HepG2 (cell line): Measurements from ENCODE around the gene BATF3. TPM values are rescaled to one million over a fixed set of nuclear protein-coding genes. Genes with fewer than 3 reads are reported as not detected.

ENCODE experiments used
- ATAC-seq: fragments of 200-7000 bp; cut with Tn5 transposase; 3 replicates; pipeline ENCODE4 v1.9.1; 2020; ENCODE audit warnings: mild to moderate bottlenecking, moderate library complexity
- BruUV-seq: library from RNA; stranded (reverse); fragments of 400-500 nt; replicated peaks from 2 replicates; lab custom pipeline; 2021; lab: Mats Ljungman, UMichigan
- CTCF ChIA-PET: fragments of 300-600 bp; formaldehyde crosslinking; extraction: SDS; loops from one replicate; lab custom pipeline; 2021; ENCODE audit warnings: low total read pairs, inconsistent platforms, low intra/inter-chr PET ratio; lab: Yijun Ruan, JAX
- POLR2A ChIA-PET: fragments of 350-600 bp; sonication (Branson Sonifier 250); formaldehyde crosslinking; loops from one replicate; lab custom pipeline; 2020; ENCODE audit warnings: antibody characterized with exemption, inconsistent platforms; lab: Yijun Ruan, JAX
- DNase-seq: peaks from one replicate; pipeline ENCODE4 v3.0.0-alpha.2; 2015; ENCODE audit warnings: low spot score
- FAIRE-seq: peaks from 3 replicates; lab custom pipeline; 2011; peaks lifted over from hg19 to GRCh38; lab: Jason Lieb, UNC
- H2AFZ ChIP-seq: one replicate; pipeline ENCODE4 v1.6.1; 2011; ENCODE audit warnings: low read length, inconsistent platforms
- H3K27ac ChIP-seq: fragments of 300-600 bp; 3 replicates; pipeline ENCODE4 v1.8.0; 2011; ENCODE audit warnings: mixed run types, mild to moderate bottlenecking, mixed read lengths, low read length, inconsistent platforms; ENCODE audit not compliant: insufficient read depth; ENCODE audit errors: extremely low read length
- H3K27me3 ChIP-seq, 2 experiments: fragments of 200-600 bp in 1 of 2; 2 replicates in 1 of 2; 3 replicates in 1 of 2; pipeline versions ENCODE4 v1.6.0 to v1.8.0; 2011; ENCODE audit warnings: low read length in 2 of 2, mild to moderate bottlenecking in 2 of 2, moderate library complexity in 2 of 2, inconsistent platforms in 1 of 2; ENCODE audit not compliant: insufficient read depth in 2 of 2, control insufficient read depth in 1 of 2
- H3K36me3 ChIP-seq, 2 experiments: fragments of 200-600 bp in 1 of 2; replicated peaks in 1 of 2; 2 replicates in 1 of 2; 3 replicates in 1 of 2; pipeline versions ENCODE4 v1.5.1 to v1.8.0; 2011; ENCODE audit warnings: low read length in 2 of 2, inconsistent platforms in 1 of 2; ENCODE audit not compliant: insufficient read depth in 2 of 2, control insufficient read depth in 1 of 2
- H3K4me1 ChIP-seq: 2 replicates; pipeline ENCODE4 v1.5.1; 2012; ENCODE audit warnings: low read length, inconsistent platforms; ENCODE audit not compliant: insufficient read depth
- H3K4me2 ChIP-seq: 2 replicates; pipeline ENCODE4 v1.6.0; 2011; ENCODE audit warnings: low read depth, low read length, inconsistent platforms
- H3K4me3 ChIP-seq, 3 experiments: fragments of 200-600 bp in 1 of 3; sonication (generic), shearing (Covaris generic) in 1 of 3; replicated peaks in 1 of 3; 2 replicates each; pipeline ENCODE4 v1.5.1; 2011 to 2016; ENCODE audit warnings: low read length in 3 of 3, inconsistent platforms in 2 of 3, low read depth in 2 of 3, mild to moderate bottlenecking in 2 of 3, control low read depth in 1 of 3, mixed read lengths in 1 of 3; ENCODE audit not compliant: insufficient read depth in 1 of 3
- H3K79me2 ChIP-seq: one replicate; pipeline ENCODE4 v1.6.1; 2011; ENCODE audit warnings: low read length, inconsistent platforms; ENCODE audit not compliant: insufficient read depth
- H3K9ac ChIP-seq: 2 replicates; pipeline ENCODE4 v1.6.0; 2011; ENCODE audit warnings: mild to moderate bottlenecking, low read depth, low read length, inconsistent platforms; ENCODE audit not compliant: insufficient read depth
- H3K9me3 ChIP-seq: 2 replicates; pipeline ENCODE4 v1.5.1; 2012; ENCODE audit warnings: mild to moderate bottlenecking, low read length
- H4K20me1 ChIP-seq: 2 replicates; pipeline ENCODE4 v1.6.0; 2011; ENCODE audit warnings: inconsistent platforms, mild to moderate bottlenecking, low read length, moderate library complexity; ENCODE audit not compliant: insufficient read depth
- BHLHE40 ChIP-seq: IDR thresholded peaks from 2 replicates; pipeline ENCODE4 v1.6.1; 2011; ENCODE audit warnings: low read length, improper control_type of control experiment
- FOXK1 ChIP-seq: sonication (generic); formaldehyde crosslinking; IDR thresholded peaks from 2 replicates; pipeline ENCODE4 v1.4.0; 2020; ENCODE audit warnings: low read depth, missing genetic modification reagents, borderline replicate concordance
- GABPA ChIP-seq, 2 experiments: IDR thresholded peaks; 2 replicates each; pipeline ENCODE4 v1.6.1; 2011 to 2016; ENCODE audit warnings: low read depth in 2 of 2, low read length in 1 of 2, missing biosample characterization in 1 of 2, missing genetic modification characterization in 1 of 2
- GLMP ChIP-seq: sonication (generic); formaldehyde crosslinking; IDR thresholded peaks from 2 replicates; pipeline ENCODE4 v1.9.0; 2021; ENCODE audit warnings: missing genetic modification reagents, mild to moderate bottlenecking, borderline replicate concordance
- KLF13 ChIP-seq: sonication (generic); formaldehyde crosslinking; IDR thresholded peaks from 2 replicates; pipeline ENCODE4 v1.4.0; 2020; ENCODE audit warnings: mild to moderate bottlenecking, missing genetic modification reagents
- KLF15 ChIP-seq: sonication (generic); formaldehyde crosslinking; IDR thresholded peaks from 2 replicates; pipeline ENCODE4 v1.8.1; 2023; ENCODE audit warnings: borderline replicate concordance, mild to moderate bottlenecking, inconsistent platforms, missing genetic modification reagents, mixed read lengths
- SAP130 ChIP-seq: IDR thresholded peaks from 2 replicates; pipeline ENCODE4 v1.6.1; 2016; ENCODE audit warnings: low read depth
- ZNF138 ChIP-seq: sonication (generic); formaldehyde crosslinking; IDR thresholded peaks from 2 replicates; pipeline ENCODE4 v1.5.0; 2020; ENCODE audit warnings: mild to moderate bottlenecking, low read depth, missing genetic modification reagents
- WGBS: methylation state at CpG from one replicate; pipeline ENCODE4 v1.1.6; 2017; ENCODE audit warnings: low lambda C conversion rate; 5-methylcytosine and 5-hydroxymethylcytosine counted together
- in situ Hi-C: cut with HindIII; loops from 2 replicates; pipeline ENCODE4 v1.10.0; 2017; ENCODE audit warnings: low pct_unique_long_range_greater_than_20kb; ENCODE audit not compliant: extremely low pct_ligation_motif_present
- intact Hi-C: fragments of 100-400 bp; cut with micrococcal nuclease; formaldehyde crosslinking; loops from one replicate; pipeline ENCODE4 v1.10.0; 2022; ENCODE audit not compliant: unreplicated experiment
- polyA plus RNA-seq, 8 experiments: library from polyadenylated mRNA; depleted of rRNA in 3 of 8; stranded (reverse) in 7 of 8; unstranded in 1 of 8; fragments of >200 nt; fragmentation: Illumina TruSeq in 4 of 8; extraction: Trizol in 4 of 8; gene quantifications; 2 replicates each; pipeline versions ENCODE4 v1.2.1 to v1.2.3, GENCODE V29; 2011 to 2016; ENCODE audit warnings: low read depth in 4 of 8, missing spikeins in 1 of 8, mixed read lengths in 1 of 8; ENCODE audit not compliant: insufficient read depth in 1 of 8
- total RNA-seq, 5 experiments: library from RNA; depleted of rRNA; stranded (reverse); fragments of >200 nt; fragmentation: Illumina TruSeq; extraction: Trizol; gene quantifications; 2 replicates each; pipeline ENCODE4 v1.2.3, GENCODE V29; 2016; ENCODE audit warnings: low read depth in 1 of 5
- TF ChIP-seq, protein P1 (sequence below): sonication (generic); formaldehyde crosslinking; IDR thresholded peaks from 2 replicates; pipeline ENCODE4 v1.5.0; 2020; ENCODE audit warnings: mild to moderate bottlenecking, missing genetic modification reagents
- TF ChIP-seq, protein P2 (sequence below): sonication (generic); formaldehyde crosslinking; IDR thresholded peaks from 2 replicates; pipeline ENCODE4 v1.4.0; 2020; ENCODE audit warnings: missing genetic modification reagents
- TF ChIP-seq, protein P3 (sequence below): IDR thresholded peaks from 2 replicates; pipeline ENCODE4 v1.6.1; 2016; ENCODE audit warnings: missing biosample characterization, missing genetic modification reagents, low read depth

The BATF3 gene
- total and polyA plus RNA-seq, 2 of the 13 experiments (the other 11 are each of a cell fraction or from before 2014, with no cell fraction given) = 0.13 TPM; not detected in 1

- CTCF ChIA-PET = no interaction called here
- 48% methylated on average over 2 of the region's 2 CpGs for WGBS
Observed at GRCh38 chr1:212687811-212688210, 11.8 kb downstream of the BATF3 start.

More at GRCh38 chr1:212687811-212688210, 11.8 kb downstream of the BATF3 start:
- Histone ChIP-seq H3K27me3 (peaks cover 0 to 73% of the 10 kb centered on the region in 2 experiments; a peak in 4 of 5 replicates), H3K9ac (no peak overlapping the region), H3K27ac (no peak overlapping the region), H3K4me1 (peaks cover 11% of the 10 kb centered on the region), H3K4me3 (no peak overlapping the region), H3K36me3 (no peaks in the 10 kb centered on the region)
- no peak for ATAC-seq
- DNase-seq = no peak
- TF ChIP-seq GABPA (IDR thresholded peaks at IDR 0.05; ENCODE audit: low read depth, low read length) (no peak), GABPA (CRISPR knock-in tag; IDR thresholded peaks at IDR 0.05; ENCODE audit: low read depth) (no peak), SAP130 (CRISPR knock-in tag) (no peak), ZNF138 (no peak), GLMP (no peak), KLF15 (CRISPR knock-in tag) (no peak), FOXK1 (CRISPR knock-in tag) (no peak), KLF13 (CRISPR knock-in tag) (no peak), BHLHE40 (no peak)
- TF ChIP-seq, protein P1, sequence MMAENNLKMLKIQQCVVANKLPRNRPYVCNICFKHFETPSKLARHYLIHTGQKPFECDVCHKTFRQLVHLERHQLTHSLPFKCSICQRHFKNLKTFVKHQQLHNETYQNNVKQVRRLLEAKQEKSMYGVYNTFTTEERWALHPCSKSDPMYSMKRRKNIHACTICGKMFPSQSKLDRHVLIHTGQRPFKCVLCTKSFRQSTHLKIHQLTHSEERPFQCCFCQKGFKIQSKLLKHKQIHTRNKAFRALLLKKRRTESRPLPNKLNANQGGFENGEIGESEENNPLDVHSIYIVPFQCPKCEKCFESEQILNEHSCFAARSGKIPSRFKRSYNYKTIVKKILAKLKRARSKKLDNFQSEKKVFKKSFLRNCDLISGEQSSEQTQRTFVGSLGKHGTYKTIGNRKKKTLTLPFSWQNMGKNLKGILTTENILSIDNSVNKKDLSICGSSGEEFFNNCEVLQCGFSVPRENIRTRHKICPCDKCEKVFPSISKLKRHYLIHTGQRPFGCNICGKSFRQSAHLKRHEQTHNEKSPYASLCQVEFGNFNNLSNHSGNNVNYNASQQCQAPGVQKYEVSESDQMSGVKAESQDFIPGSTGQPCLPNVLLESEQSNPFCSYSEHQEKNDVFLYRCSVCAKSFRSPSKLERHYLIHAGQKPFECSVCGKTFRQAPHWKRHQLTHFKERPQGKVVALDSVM = no peak
- TF ChIP-seq, protein P2, sequence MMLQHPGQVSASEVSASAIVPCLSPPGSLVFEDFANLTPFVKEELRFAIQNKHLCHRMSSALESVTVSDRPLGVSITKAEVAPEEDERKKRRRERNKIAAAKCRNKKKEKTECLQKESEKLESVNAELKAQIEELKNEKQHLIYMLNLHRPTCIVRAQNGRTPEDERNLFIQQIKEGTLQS (CRISPR knock-in tag) = no peak
- TF ChIP-seq, protein P3, sequence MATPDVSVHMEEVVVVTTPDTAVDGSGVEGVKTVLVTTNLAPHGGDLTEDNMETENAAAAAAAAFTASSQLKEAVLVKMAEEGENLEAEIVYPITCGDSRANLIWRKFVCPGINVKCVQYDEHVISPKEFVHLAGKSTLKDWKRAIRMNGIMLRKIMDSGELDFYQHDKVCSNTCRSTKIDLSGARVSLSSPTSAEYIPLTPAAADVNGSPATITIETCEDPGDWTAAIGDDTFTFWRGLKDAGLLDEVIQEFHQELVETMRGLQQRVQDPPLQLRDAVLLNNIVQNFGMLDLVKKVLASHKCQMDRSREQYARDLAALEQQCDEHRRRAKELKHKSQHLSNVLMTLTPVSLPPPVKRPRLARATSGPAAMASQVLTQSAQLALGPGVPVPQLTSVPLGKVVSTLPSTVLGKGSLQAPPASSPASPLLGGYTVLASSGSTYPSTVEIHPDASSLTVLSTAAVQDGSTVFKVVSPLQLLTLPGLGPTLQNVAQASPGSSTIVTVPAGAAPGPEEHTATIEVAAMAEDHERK = no peak
- TF ChIP-seq, all 625 proteins: peak for 0
- Histone ChIP-seq H3K4me2 (no peak overlapping the region), H3K9me3 (no peaks in the 10 kb centered on the region), H2AFZ (no peak overlapping the region), H3K79me2 (no peaks in the 10 kb centered on the region), H4K20me1 (no peaks in the 10 kb centered on the region)
- intact Hi-C loops (no loop called here), in situ Hi-C loops (no loop called here)
- POLR2A ChIA-PET = no interaction called here
- FAIRE-seq = no peak
- BruUV-seq = no TSS peak
